ENCODE measurements around the gene FAM9C. TPM values are rescaled to one million over a fixed set of nuclear protein-coding genes. Genes with fewer than 3 reads are reported as not detected.
A peak's percentile ranks its signal among the peaks of the same experiment; 100 is the strongest.
"Not testable (repeated sequence)": the region's sequence is repeated elsewhere in the genome, so short reads cannot be mapped to it uniquely, and the experiment has no call there.

Gene FAM9C
- total RNA-seq = not detected

DNA sequence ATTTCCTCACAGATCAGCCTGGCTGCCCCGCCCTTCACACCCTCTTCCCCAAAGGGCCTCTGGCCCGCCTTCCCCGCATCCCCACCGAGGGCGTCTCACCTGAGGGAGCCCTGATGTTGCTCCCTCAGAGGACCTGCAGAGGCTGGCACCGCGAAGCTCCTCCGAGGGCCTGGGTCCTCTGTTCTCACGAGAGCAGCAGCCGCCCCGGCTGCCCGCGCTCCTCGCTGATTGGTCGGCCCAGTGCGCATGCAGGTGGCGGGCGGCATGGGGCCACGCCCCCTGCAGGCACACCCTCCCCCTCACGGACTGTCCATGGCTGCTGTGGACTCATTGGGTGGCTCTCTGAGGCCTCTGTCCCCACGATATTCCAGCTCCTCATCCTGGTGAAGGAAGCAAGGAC, at the start of gene FAM9C:
TSS of gene FAM9C (minus strand) at position 180 of the 400 bp plus-strand sequence. CDS start 831 bp downstream, outside the sequence.
- Histone ChIP-seq H3K4me3 (ENCODE audit: low read length) (no peak within 1 kb of the TSS), H3K4me1 (ENCODE audit: insufficient read depth, low read length) (peaks cover 34% of the 10 kb centered on the region), H3K27me3 (ENCODE audit: insufficient read depth, low read length) (no peaks in the 10 kb centered on the region)

DNA sequence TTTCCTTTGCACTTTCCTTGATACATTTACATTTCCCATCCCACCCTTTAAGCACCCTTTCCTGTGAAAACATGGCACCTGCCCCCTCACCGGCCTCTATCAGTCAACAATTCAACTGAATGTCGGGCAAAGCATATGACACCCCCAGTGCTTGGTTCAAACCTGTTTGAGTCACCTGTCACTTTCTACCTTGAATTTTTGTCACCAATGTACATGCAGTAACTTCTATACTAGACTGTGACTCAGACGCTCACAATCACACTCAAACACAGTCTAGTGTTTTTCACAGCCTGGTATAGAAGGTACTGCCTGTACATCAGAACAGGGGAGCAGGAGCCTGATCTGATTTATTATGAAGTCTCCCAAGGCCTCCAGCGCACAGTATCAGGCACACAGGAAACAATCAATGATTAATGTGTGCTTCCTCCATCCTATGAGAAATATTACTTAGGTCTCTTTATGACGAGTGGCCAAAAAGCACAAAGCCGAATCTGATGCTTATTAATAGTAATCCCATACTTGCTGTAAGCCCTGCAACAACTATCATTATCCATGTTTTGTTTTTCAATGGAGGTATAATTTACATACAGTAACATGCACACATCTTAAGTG, 49.2 kb upstream of the FAM9C start:
- H3K4me1 ChIP-seq (ENCODE audit: insufficient read depth, low read length) = peaks cover 61% of the 10 kb centered on the region
- H3K4me3 ChIP-seq (ENCODE audit: low read length) = no peak overlapping the region
- no peaks in the 10 kb centered on the region for H3K9me3 ChIP-seq (ENCODE audit: low read depth, low read length)
- no peaks in the 10 kb centered on the region for H3K27me3 ChIP-seq (ENCODE audit: insufficient read depth, low read length)

More for the DNA sequence above, at the start of gene FAM9C:
- no peaks in the 10 kb centered on the region for H3K9me3 ChIP-seq (ENCODE audit: low read depth, low read length)

DNA sequence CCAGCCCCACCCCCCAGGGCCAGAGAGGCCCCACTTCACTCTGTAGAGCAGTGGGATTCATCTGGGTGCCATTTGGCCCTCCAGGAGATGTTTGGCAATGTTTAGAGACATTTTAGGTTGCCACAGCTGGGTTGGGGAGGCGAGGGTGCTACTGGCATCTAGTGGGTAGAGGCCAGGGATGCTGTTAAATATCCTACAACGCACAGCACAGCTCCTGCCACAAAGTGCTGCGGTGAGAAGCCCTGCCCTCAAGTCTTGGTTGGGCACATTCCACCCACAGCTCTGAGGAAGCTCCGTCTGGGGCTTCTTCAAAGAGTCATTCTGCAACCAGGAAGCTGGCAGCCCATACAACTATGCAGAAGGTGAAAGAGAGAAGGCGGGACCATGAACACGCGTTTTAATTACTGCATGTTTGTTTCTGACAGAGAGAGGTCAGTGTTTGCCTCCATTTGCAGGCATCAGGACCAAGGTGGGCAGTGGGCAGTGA, 48.1 kb upstream of the FAM9C start:
- no peak overlapping the region for H3K4me3 ChIP-seq (ENCODE audit: low read length)
- H3K4me1 ChIP-seq (ENCODE audit: insufficient read depth, low read length) = peaks cover 72% of the 10 kb centered on the region
- no peaks in the 10 kb centered on the region for H3K27me3 ChIP-seq (ENCODE audit: insufficient read depth, low read length)
- H3K9me3 ChIP-seq (ENCODE audit: low read depth, low read length) = no peaks in the 10 kb centered on the region

DNA sequence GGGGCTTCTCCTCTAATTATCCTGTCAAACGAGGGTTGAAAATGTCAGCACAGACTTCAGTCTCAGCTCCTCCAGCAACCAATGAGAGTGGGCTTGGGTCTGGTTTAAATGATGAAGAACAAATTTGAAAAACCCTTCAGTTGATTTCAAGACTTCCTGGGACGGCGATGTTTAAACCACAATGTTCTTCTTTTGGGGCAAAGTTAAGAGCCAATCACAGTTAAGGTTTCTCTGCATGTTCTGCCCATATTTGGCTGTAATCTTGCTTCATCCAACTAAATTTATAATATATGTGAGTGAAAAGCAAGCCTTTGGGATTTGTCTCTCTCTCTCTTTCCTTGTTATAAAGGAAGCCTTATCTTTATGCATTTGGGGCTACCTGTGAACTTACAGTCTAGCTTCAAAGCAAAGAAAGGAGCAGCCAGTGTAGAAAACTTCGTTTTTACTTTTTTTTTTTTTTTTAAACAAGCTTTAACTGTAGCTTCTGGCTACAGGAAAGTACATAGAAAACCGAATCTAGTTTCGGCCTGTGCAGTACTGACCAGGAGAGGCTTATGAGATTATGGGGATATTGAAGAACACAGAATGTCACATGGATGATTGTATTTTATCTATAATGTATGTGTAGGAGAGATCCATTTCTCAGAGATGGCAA, 46.8 kb upstream of the FAM9C start:
- Histone ChIP-seq H3K9me3 (ENCODE audit: low read depth, low read length) (no peaks in the 10 kb centered on the region), H3K4me1 (ENCODE audit: insufficient read depth, low read length) (peaks cover 85% of the 10 kb centered on the region), H3K4me3 (ENCODE audit: low read length) (no peak overlapping the region), H3K27me3 (ENCODE audit: insufficient read depth, low read length) (no peaks in the 10 kb centered on the region)

DNA sequence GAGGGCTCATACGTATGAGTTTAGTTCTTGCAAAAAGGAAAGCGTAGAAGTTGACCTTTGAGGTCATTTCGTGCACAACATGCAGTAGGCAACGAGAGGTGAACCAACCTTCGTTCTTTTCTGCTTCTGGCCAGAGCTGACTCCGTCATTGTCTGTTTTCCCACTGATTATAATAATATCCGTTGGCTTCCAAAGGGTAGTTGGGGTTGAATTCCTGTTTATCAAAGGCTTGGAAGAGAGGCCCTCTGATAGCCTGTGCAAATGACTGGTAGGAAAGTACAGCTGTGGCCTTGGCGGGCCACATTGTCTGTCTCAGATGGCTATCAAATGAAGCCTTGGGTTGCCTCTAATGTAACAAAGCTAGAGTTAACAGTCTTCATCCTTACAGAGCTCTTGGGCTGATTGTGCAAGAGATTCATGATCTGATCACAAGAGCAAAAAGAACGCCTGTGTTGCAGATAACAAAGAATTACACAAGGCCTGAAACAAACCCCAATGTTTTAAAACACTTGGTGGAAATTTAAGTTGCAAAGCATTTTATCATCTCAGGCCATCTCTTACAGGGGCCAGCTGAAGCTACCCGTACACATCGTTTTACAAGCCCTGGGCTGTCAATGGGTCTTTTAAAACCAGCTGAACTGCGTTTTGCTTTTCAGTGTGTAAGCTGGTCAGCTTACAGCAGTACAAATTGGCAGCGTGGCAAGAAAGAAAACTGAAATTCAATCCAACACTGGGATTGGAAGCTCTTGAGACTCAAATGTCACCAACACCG, 46.1 kb upstream of the FAM9C start:
- no peaks in the 10 kb centered on the region for H3K9me3 ChIP-seq (ENCODE audit: low read depth, low read length)
- H3K4me1 ChIP-seq (ENCODE audit: insufficient read depth, low read length) = peaks cover 92% of the 10 kb centered on the region
- H3K27me3 ChIP-seq (ENCODE audit: insufficient read depth, low read length) = no peaks in the 10 kb centered on the region
- no peak overlapping the region for H3K4me3 ChIP-seq (ENCODE audit: low read length)

DNA sequence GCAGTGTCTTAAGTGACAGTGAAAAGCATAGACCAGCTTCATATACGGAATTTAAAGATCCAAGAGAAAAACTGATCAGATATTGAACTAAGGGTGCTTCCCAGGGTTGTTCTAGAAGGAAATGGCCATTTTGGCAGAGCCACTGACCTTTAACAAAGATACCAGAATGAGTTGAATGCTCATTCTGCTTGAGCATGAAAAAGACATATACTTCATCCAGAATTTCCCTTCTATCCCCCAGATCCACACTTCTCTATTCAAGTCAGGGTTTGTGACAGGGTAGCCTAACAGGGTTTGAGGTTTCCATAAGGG, 45.6 kb upstream of the FAM9C start:
- Histone ChIP-seq H3K27me3 (ENCODE audit: insufficient read depth, low read length) (no peaks in the 10 kb centered on the region), H3K9me3 (ENCODE audit: low read depth, low read length) (no peaks in the 10 kb centered on the region), H3K4me3 (ENCODE audit: low read length) (no peak overlapping the region), H3K4me1 (ENCODE audit: insufficient read depth, low read length) (peaks cover 92% of the 10 kb centered on the region)

DNA sequence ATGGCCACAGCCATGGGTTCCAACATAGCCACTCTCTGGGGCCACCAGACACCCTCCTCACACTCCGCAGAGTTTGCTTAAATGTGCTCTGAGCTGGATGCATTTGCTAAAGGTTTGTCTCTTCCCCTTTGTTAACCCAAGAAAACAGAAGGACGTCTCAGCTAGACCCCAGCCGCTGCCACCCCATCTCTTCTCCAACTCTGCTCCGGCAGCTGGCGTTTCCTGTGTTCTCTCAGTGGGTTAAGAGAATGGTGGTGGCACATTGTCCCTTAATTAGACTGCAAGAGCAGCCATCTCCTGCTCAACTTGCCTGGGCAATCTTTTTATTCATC, 43.7 kb upstream of the FAM9C start:
- no peak overlapping the region for H3K4me3 ChIP-seq (ENCODE audit: low read length)
- H3K9me3 ChIP-seq (ENCODE audit: low read depth, low read length) = no peaks in the 10 kb centered on the region
- no peaks in the 10 kb centered on the region for H3K27me3 ChIP-seq (ENCODE audit: insufficient read depth, low read length)
- peaks cover 99% of the 10 kb centered on the region for H3K4me1 ChIP-seq (ENCODE audit: insufficient read depth, low read length)

DNA sequence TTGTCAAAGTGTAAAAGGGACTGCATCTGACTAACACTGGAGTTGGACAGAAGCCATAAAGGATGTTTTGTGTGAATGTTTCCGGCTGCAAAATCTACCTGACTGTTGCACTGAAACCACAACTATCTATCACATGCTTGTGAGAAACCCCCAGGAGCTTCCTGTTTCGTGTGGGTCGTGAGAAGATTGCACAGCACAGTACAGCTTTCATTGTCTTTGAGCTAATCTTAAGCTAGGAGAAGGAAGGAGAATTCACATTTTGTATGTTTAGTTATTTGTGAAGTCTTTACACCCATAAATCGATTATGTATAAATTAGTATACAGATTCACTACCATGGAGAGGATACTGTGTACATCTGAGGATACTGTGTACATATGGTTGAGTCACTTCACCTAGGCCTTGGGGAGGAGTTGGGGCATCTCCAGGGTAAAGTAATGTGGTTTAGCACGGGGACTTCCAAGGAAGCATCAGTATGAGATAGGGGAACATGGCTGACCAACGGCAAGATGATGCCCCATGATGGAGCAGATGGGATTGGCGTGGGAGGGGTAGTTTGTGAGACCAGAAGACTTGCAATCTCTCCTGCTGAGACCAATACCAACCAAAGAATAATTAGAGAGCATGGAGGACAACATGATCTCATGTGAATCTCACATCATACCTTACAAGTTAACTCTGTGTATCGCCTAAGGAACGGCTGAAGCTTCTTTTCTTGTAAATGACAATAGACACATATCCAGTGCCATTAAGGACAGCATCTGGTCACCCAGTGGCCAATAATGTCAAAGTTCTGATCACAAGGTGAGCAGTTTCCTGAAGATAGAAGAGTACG, 43.1 kb upstream of the FAM9C start:
- H3K4me3 ChIP-seq (ENCODE audit: low read length) = no peak overlapping the region
- peaks cover 99% of the 10 kb centered on the region for H3K4me1 ChIP-seq (ENCODE audit: insufficient read depth, low read length)
- H3K27me3 ChIP-seq (ENCODE audit: insufficient read depth, low read length) = no peaks in the 10 kb centered on the region
- no peaks in the 10 kb centered on the region for H3K9me3 ChIP-seq (ENCODE audit: low read depth, low read length)

DNA sequence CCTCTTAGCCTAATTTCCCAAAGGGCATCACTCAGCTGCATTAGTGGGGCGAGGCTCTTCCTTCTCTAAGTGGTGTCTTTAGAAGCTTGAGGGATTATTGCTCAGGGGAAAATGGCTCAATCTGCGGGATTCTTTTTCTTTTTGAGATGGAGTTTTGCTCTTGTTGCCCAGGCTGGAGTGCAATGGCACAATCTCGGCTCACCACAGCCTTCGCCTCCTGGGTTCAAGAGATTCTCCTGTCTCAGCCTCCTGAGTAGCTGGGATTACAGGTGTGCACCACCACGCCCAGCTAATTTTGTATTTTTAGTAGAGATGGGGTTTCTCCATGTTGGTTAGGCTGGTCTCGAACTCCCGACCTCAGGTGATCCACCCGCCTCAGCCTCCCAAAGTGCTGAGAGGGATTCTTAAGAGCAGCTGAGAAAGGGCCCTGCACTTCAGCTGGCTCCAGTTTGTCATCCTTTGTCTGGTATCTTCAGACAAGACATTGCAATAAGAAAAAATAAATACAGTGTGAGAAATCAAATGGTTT, 42.4 kb upstream of the FAM9C start:
- H3K4me3 ChIP-seq (ENCODE audit: low read length); H3K27me3 ChIP-seq (ENCODE audit: insufficient read depth, low read length); H3K9me3 ChIP-seq (ENCODE audit: low read depth, low read length): not testable (repeated sequence)
- peaks cover 99% of the 10 kb centered on the region for H3K4me1 ChIP-seq (ENCODE audit: insufficient read depth, low read length)

DNA sequence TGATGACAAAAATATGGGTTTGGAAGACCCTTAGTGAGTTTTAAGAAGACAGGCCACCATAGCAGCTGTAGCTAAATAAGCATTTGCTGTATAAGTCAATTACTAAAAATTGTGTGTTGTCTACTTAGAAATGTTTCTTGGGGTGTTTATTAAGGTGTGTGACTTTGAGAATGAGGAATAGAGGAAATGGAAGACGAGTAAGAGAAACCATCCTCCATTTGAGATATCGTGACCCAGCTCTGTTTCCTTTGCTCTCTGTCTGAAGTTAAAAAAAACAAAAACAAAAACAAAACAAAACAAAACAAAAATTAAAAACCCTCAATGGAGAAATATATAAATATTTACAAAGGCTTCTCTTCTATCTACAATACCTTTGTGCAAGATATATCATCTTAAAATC, 41.7 kb upstream of the FAM9C start:
- H3K9me3 ChIP-seq (ENCODE audit: low read depth, low read length) = no peaks in the 10 kb centered on the region
- no peaks in the 10 kb centered on the region for H3K27me3 ChIP-seq (ENCODE audit: insufficient read depth, low read length)
- peak overlapping the region; percentile 20 for H3K4me3 ChIP-seq (ENCODE audit: low read length)
- peaks cover 98% of the 10 kb centered on the region for H3K4me1 ChIP-seq (ENCODE audit: insufficient read depth, low read length)

DNA sequence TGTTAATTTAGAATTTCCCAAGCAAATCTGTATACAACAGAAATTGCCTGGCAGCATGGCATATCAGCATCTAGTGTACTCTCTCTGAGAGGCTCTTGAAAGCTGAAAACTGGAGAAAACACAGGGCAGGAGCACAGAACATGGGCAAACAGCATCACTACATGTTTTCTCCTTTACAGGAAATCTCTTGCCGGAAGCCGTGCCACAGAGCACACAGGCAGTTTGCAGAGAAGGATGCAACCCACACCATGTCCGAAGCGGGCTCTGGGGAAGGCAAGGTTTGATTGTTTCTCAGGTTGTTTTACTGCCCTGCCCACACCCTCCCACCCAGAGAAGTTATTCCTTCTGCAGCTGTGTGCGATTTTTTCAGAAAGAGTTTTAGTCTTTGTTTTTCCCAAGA, 41.1 kb upstream of the FAM9C start:
- Histone ChIP-seq H3K9me3 (ENCODE audit: low read depth, low read length) (no peaks in the 10 kb centered on the region), H3K4me1 (ENCODE audit: insufficient read depth, low read length) (peaks cover 98% of the 10 kb centered on the region), H3K27me3 (ENCODE audit: insufficient read depth, low read length) (no peaks in the 10 kb centered on the region), H3K4me3 (ENCODE audit: low read length) (peak overlapping the region; percentile 20)

DNA sequence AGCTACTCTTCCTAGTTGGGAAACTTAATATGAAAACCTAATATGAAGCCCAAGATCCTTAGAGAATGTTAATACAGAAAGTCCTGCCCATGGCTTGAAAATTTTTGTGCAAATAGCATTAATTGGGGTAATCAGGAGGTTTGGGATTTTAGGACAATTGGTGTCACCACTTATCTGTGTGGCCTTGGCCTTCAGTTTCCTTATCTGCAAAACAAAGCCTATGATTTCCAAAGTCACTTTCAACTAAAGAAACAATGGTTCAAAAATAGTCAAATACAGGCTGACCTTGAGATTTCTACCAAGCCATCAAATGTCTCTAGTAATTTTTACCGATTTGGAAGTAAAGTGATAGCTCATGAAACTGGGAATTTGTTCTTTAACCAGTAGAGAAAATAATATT, 40.2 kb upstream of the FAM9C start:
- Histone ChIP-seq H3K27me3 (ENCODE audit: insufficient read depth, low read length) (no peaks in the 10 kb centered on the region), H3K4me1 (ENCODE audit: insufficient read depth, low read length) (peaks cover 98% of the 10 kb centered on the region), H3K9me3 (ENCODE audit: low read depth, low read length) (no peaks in the 10 kb centered on the region), H3K4me3 (ENCODE audit: low read length) (no peak overlapping the region)

DNA sequence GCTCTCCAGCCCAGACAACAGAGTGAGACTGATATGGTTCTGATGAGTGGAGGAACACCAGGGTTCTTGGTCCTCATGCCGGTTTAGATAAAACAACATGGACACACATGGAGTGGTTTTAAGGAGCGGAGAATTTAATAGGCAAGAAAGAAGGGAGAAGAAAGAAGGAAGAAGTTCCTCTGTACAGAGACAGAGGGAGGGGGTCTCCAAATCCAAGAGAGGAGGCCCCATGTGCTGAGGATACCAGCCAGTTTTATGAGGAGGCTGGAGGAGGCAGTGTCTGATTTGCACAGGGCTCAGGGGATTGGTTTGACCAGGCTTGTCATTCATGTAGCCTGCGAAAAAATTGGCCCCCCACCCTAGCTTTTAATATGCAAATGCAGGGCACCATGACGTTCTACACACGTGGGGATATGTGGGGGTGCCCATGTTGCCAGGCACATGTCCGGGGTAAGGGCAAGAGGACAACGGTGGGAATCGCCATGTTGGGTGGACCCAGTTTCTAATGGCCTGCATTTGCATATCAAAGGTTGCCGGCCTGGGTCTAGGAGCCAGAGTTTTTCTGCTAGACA, 39.4 kb upstream of the FAM9C start:
- H3K9me3 ChIP-seq (ENCODE audit: low read depth, low read length); H3K27me3 ChIP-seq (ENCODE audit: insufficient read depth, low read length); H3K4me3 ChIP-seq (ENCODE audit: low read length): not testable (repeated sequence)
- peaks cover 98% of the 10 kb centered on the region for H3K4me1 ChIP-seq (ENCODE audit: insufficient read depth, low read length)

DNA sequence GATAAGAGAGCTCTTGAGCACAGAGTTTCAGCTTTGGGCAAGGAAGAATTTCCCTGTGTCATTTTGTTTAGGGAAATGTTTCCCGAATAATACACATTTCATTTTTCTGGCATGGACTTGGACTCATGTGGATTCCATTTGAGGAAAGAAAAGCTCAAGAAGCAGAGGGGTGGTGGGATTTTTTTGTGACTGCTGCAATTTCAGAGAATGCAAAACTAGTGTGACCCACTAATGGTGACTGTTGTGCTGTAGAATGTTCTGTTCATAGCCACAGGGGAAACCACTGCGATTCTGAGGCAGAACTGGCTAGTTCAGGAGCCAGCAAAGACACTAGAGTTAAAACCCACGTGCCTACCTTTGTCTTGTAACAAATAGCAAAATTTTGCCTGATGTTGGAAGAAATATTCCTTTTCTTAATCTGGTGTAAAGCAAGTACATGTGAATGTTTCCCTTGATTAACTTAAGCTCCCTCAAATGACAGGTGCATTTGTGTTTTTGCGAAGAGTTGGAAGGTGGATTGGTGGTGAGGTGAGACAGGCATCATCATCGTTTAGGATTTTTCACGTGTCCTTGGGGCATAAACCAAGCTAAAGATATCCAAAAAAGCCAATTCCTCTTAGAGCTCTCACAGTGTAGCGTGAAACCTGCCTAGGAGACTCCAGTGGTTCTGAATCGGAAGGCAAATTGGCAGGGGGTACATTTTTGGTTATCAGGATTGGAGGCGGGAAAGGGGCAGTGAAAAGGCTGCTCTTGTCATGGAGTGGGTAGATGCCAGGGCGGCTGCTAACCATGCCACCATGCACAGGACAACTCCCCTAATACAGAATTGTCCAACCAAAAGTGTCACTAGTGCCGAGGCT, 38.0 kb upstream of the FAM9C start:
- H3K4me3 ChIP-seq (ENCODE audit: low read length) = no peak overlapping the region
- H3K27me3 ChIP-seq (ENCODE audit: insufficient read depth, low read length) = no peaks in the 10 kb centered on the region
- no peaks in the 10 kb centered on the region for H3K9me3 ChIP-seq (ENCODE audit: low read depth, low read length)
- peaks cover 98% of the 10 kb centered on the region for H3K4me1 ChIP-seq (ENCODE audit: insufficient read depth, low read length)
